ENCODE results near the gene NUP50.

DNA sequence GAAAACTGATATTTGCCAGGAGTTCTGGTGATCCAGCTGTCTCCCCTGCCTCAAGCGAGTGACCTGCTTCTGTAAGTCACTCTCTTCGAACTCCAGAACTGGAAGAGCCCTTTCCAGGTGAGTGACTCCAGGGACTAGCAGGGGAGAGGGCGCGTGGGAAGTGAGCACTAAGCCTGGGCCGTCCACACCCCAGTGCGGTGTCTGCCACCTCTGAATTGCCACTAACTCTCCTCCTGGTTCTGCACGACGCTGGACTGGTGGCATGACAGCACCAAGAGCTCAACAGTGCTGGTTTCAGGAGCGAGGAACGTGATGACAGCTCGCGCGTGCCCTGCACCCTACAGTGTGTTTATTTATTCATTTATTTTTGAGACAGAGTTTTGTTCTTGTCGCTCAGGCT is 54.1 kb downstream of the NUP50 start:
- TF ChIP-seq, protein P1, sequence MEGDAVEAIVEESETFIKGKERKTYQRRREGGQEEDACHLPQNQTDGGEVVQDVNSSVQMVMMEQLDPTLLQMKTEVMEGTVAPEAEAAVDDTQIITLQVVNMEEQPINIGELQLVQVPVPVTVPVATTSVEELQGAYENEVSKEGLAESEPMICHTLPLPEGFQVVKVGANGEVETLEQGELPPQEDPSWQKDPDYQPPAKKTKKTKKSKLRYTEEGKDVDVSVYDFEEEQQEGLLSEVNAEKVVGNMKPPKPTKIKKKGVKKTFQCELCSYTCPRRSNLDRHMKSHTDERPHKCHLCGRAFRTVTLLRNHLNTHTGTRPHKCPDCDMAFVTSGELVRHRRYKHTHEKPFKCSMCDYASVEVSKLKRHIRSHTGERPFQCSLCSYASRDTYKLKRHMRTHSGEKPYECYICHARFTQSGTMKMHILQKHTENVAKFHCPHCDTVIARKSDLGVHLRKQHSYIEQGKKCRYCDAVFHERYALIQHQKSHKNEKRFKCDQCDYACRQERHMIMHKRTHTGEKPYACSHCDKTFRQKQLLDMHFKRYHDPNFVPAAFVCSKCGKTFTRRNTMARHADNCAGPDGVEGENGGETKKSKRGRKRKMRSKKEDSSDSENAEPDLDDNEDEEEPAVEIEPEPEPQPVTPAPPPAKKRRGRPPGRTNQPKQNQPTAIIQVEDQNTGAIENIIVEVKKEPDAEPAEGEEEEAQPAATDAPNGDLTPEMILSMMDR (optimal IDR thresholded peaks at IDR 0.05 in 1 of 3, IDR thresholded peaks at IDR 0.05 in 1 of 3, conservative IDR thresholded peaks at IDR 0.05 in 1 of 3; ENCODE audit: extremely low read depth in 1 of 3, insufficient read depth in 2 of 3, low read length in 3 of 3) = no peak
- TF ChIP-seq EZH2 (IDR thresholded peaks at IDR 0.05; ENCODE audit: low read length) = no peak
